ENCODE data around the gene WRNIP1.

- TF ChIP-seq EZH2 (IDR thresholded peaks at IDR 0.05; ENCODE audit: borderline replicate concordance, low read length), result no peak
- no peak for TF ChIP-seq CTCF (conservative IDR thresholded peaks at IDR 0.05 in 1 of 2, IDR thresholded peaks at IDR 0.05 in 1 of 2; ENCODE audit: extremely low read depth in 1 of 2, insufficient read depth in 1 of 2, low read depth in 1 of 2, low read length in 2 of 2)
Measured at GRCh38 chr6:2766767-2767656, 1.8 kb downstream of the WRNIP1 start.

Measured in mammary epithelial cell (primary cell).